ENCODE measurements around the gene NUFIP1. TPM values are rescaled to one million over a fixed set of nuclear protein-coding genes. Genes with fewer than 3 reads are reported as not detected.

Gene NUFIP1
- total RNA-seq, 1 experiment from 2014 or later: 17.1 TPM

GRCh38 chr13:44904967-44905366 is 84.3 kb downstream of the NUFIP1 start:
- no peak for DNase-seq
- Mint-ChIP-seq H3K27ac (no peak overlapping the region), H3K9me3 (peaks cover 0 to 1% of the 10 kb centered on the region in 2 experiments; a peak in 3 of 5 replicates), H3K27me3 (ENCODE audit: low read depth) (no peaks in the 10 kb centered on the region; the same call in 1 of the 2 replicates), H3K4me3 (no peak overlapping the region), H3K4me1 (peaks cover 39 to 45% of the 10 kb centered on the region in 2 experiments), H3K36me3 (ENCODE audit: insufficient read depth in 1 of 3, low read depth in 3 of 3) (no peaks in the 10 kb centered on the region)
- H2AFZ ChIP-seq (ENCODE audit: low read length): no peak overlapping the region
- H2BK120ac ChIP-seq (ENCODE audit: low read depth, low read length, poor library complexity, severe bottlenecking): no peak overlapping the region
- H3K56ac ChIP-seq (ENCODE audit: insufficient read length, low read depth, low read length): no peak overlapping the region
- H2BK15ac ChIP-seq (ENCODE audit: low read depth, low read length): no peak overlapping the region
- H3K14ac ChIP-seq (ENCODE audit: insufficient read depth, low read length): no peak overlapping the region
- no peak overlapping the region for H2AK5ac ChIP-seq (ENCODE audit: insufficient read length, low read length)
- TF ChIP-seq CTCF (conservative IDR thresholded peaks at IDR 0.05): no peak
- H4K20me1 ChIP-seq (ENCODE audit: control insufficient read depth, insufficient read depth, insufficient read length): no peaks in the 10 kb centered on the region
- no peak overlapping the region for H4K91ac ChIP-seq (ENCODE audit: insufficient read length, low read depth, low read length)
- no peak overlapping the region for H3K9ac ChIP-seq (ENCODE audit: extremely low read depth, insufficient read length, low read length)
- no peak overlapping the region for H2BK20ac ChIP-seq (ENCODE audit: low read depth, low read length, poor library complexity, severe bottlenecking)
- H3K79me2 ChIP-seq (ENCODE audit: insufficient read depth, low read length): no peaks in the 10 kb centered on the region
- H2BK12ac ChIP-seq (ENCODE audit: insufficient read length, low read depth, low read length): no peak overlapping the region
- no peaks in the 10 kb centered on the region for H3K27me3 ChIP-seq (ENCODE audit: insufficient read depth, low read length)
- H3K18ac ChIP-seq (ENCODE audit: insufficient read length, low read depth, low read length): no peak overlapping the region
- H3K4ac ChIP-seq (ENCODE audit: low read depth, low read length): no peak overlapping the region
- H4K8ac ChIP-seq (replicated peaks; ENCODE audit: insufficient read length, low read depth, low read length): no peak overlapping the region
- H3T11ph ChIP-seq (ENCODE audit: low read length): no peak overlapping the region
- no peak overlapping the region for H3K27ac ChIP-seq (ENCODE audit: insufficient read length, low read depth, low read length)
- H3K4me1 ChIP-seq (ENCODE audit: insufficient read depth, low read length): no peaks in the 10 kb centered on the region; the same call in 1 of the 2 replicates
- no peak overlapping the region for H2BK5ac ChIP-seq (ENCODE audit: insufficient read length, low read length)
- no peaks in the 10 kb centered on the region for H3K9me3 ChIP-seq (ENCODE audit: control insufficient read depth, low read depth, low read length)
- H3K23ac ChIP-seq (ENCODE audit: insufficient read length, low read depth, low read length): no peak overlapping the region
- H3K23me2 ChIP-seq (ENCODE audit: insufficient read length, low read depth, low read length, poor library complexity, severe bottlenecking): no peaks in the 10 kb centered on the region
- no peak overlapping the region for H3K4me2 ChIP-seq (ENCODE audit: insufficient read depth, insufficient read length, low read length)
- H4K5ac ChIP-seq (ENCODE audit: insufficient read length, low read depth, low read length): no peak overlapping the region
- no peaks in the 10 kb centered on the region for H3K79me1 ChIP-seq (ENCODE audit: insufficient read depth, low read depth, low read length, poor library complexity, severe bottlenecking)
- no CpG with 5 or more reads among the region's 5 CpGs for WGBS (ENCODE audit: extremely low coverage, insufficient read length, low lambda C conversion rate)
